PC-3 (cell line): Measurements from ENCODE around the gene KTN1. TPM values are rescaled to one million over a fixed set of nuclear protein-coding genes. Genes with fewer than 3 reads are reported as not detected.
A peak's percentile ranks its signal among the peaks of the same experiment; 100 is the strongest.

Experiments used
- ATAC-seq: fragments of 200-7000 bp; cut with Tn5 transposase; 2 replicates; pipeline ENCODE4 v1.9.1; 2020; ENCODE audit warnings: mild to moderate bottlenecking, moderate library complexity
- BruUV-seq: library from RNA; stranded (reverse); fragments of 400-500 nt; replicated peaks from 2 replicates; lab custom pipeline; 2021; lab: Mats Ljungman, UMichigan
- CTCF ChIA-PET: fragments of 300-600 bp; sonication (Branson Sonifier 250); formaldehyde crosslinking; loops from one replicate; lab custom pipeline; 2022; ENCODE audit warnings: antibody characterized with exemption; lab: Charles Lee
- POLR2A ChIA-PET: fragments of 300-600 bp; sonication (Branson Sonifier 250); formaldehyde crosslinking; loops from one replicate; lab custom pipeline; 2022; ENCODE audit warnings: antibody characterized with exemption; ENCODE audit not compliant: unreplicated experiment; lab: Charles Lee
- DNase-seq: peaks from one replicate; pipeline ENCODE4 v3.0.0-alpha.2; 2015
- H2AFZ ChIP-seq: fragments of 300-600 bp; sonication (generic); 2 replicates; pipeline ENCODE4 v1.6.0; 2016; ENCODE audit warnings: antibody characterized with exemption, low read length
- H3F3A ChIP-seq: fragments of 300-600 bp; sonication (generic); one replicate; pipeline ENCODE4 v1.6.0; 2017; ENCODE audit warnings: antibody characterized with exemption, low read length, control low read depth, mild to moderate bottlenecking; ENCODE audit not compliant: unreplicated experiment
- H3K27ac ChIP-seq: fragments of 300-600 bp; sonication (generic); 2 replicates; pipeline ENCODE4 v1.5.1; 2016; ENCODE audit warnings: mild to moderate bottlenecking, low read length
- H3K27me3 ChIP-seq: fragments of 300-600 bp; sonication (generic); 2 replicates; pipeline ENCODE4 v1.6.1; 2016; ENCODE audit warnings: low read length, mixed read lengths
- H3K36me3 ChIP-seq: fragments of 300-600 bp; sonication (generic); 2 replicates; pipeline ENCODE4 v1.6.1; 2016; ENCODE audit warnings: low read depth, mixed run types, low read length, mixed read lengths
- H3K4me1 ChIP-seq: fragments of 300-600 bp; sonication (generic); 2 replicates; pipeline ENCODE4 v1.5.1; 2016; ENCODE audit warnings: low read length; ENCODE audit not compliant: insufficient read depth
- H3K4me2 ChIP-seq: fragments of 300-600 bp; sonication (generic); 2 replicates; pipeline ENCODE4 v1.6.0; 2016; ENCODE audit warnings: low read length
- H3K4me3 ChIP-seq: fragments of 300-600 bp; sonication (generic); 2 replicates; pipeline ENCODE4 v1.5.1; 2016; ENCODE audit warnings: mild to moderate bottlenecking, low read length, mixed read lengths
- H3K79me2 ChIP-seq: fragments of 300-600 bp; sonication (generic); 2 replicates; pipeline ENCODE4 v1.6.1; 2017; ENCODE audit warnings: low read length, mixed read lengths
- H3K9ac ChIP-seq: fragments of 300-600 bp; sonication (generic); 2 replicates; pipeline ENCODE4 v1.6.0; 2016; ENCODE audit warnings: mild to moderate bottlenecking, low read length
- H3K9me2 ChIP-seq: fragments of 300-600 bp; sonication (generic); replicated peaks from 2 replicates; pipeline ENCODE4 v1.6.1; 2016; ENCODE audit warnings: mixed run types, low read length, mixed read lengths
- H3K9me3 ChIP-seq: fragments of 300-600 bp; sonication (generic); 2 replicates; pipeline ENCODE4 v1.6.1; 2016; ENCODE audit warnings: low read length, mixed read lengths
- H4K20me1 ChIP-seq: fragments of 300-600 bp; sonication (generic); 2 replicates; pipeline ENCODE4 v1.6.1; 2016; ENCODE audit warnings: low read length, mixed read lengths
- EZH2 ChIP-seq: fragments of 300-600 bp; sonication (generic); IDR thresholded peaks from one replicate; pipeline ENCODE4 v1.6.1; 2017; ENCODE audit warnings: antibody characterized with exemption, mild to moderate bottlenecking, low read length; ENCODE audit not compliant: unreplicated experiment
- EZH2phosphoT487 ChIP-seq: fragments of 300-600 bp; sonication (generic); IDR thresholded peaks from 2 replicates; pipeline ENCODE4 v1.6.1; 2018; ENCODE audit warnings: mild to moderate bottlenecking, antibody characterized with exemption, low read length, borderline replicate concordance
- intact Hi-C: fragments of 100-400 bp; cut with micrococcal nuclease; formaldehyde crosslinking; loops from 2 replicates; pipeline ENCODE4 v1.9.0; 2023
- total RNA-seq: library from RNA; depleted of rRNA; stranded (reverse); fragments of >200 nt; gene quantifications from 2 replicates; pipeline ENCODE4 v1.2.3, GENCODE V29; 2014
- TF ChIP-seq, protein P1 (sequence below): fragments of 300-600 bp; sonication (generic); conservative IDR thresholded peaks from 2 replicates; pipeline ENCODE4 v1.5.1; 2017; ENCODE audit warnings: antibody characterized with exemption, low read depth, mild to moderate bottlenecking, low read length

Gene KTN1
- total RNA-seq, 1 experiment from 2014 or later: 251 TPM

DNA sequence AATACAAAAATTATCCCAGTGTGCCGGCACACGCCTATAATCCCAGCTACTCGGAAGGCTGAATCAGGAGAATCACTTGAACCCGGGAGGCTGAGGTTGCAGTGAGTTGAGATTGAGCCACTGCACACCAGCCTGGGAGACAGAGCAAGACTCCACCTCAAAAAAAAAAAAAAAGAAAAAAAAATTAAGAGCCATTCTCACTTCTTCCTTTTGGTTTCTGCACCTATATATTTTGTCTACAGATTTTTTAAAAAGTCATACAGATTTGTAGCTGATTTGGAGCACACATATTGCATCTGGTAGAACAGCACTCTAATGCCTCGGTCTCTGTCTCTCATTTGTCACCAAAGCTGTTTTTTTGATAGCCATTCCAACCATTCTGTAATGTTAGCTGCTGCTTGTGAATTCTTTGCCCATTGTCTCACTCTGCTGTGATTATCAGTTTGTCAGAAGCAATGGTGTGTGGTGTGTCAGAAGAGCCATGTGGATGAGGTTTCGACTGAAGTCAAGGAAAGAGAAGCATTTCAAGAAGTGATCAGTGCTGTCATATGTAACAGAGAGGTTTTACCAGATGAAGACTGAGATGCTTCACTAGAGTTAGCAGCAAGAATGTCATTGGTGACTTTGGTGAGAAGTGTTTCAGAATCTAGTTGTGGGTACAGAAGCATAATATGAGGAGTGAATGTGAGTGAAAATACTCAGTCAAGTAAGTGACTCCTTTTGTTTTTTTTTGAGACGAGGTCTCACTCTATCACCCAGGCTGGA, 8.7 kb upstream of the KTN1 start:
- CTCF ChIA-PET: interaction anchor here (0.7 kb wide), 1 partner anchor 133 kb away, joined by 4 read pairs; no protein-coding TSS in a partner anchor
- intact Hi-C loops: no loop called here

DNA sequence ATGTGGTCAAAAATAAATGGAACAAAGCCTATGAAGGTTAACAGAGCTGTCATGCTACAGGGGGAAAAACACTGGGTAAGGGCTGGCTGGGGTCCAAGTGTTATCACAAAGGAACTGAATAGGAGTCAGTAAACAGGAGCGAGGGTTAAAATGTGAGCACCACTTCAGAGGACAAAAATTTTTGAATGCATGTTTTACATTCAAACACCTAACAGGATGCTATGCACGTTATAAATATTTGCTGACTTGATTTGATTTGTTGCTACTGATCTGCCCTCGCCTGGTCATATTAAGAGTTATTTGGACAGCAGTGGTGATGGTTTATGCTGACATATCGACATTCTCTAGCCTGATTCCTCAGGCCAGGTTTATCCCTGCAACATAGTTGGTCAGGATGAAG, 7.4 kb upstream of the KTN1 start:
- ATAC-seq (peak; percentile 53), DNase-seq (peak; percentile 46)
- Histone ChIP-seq H3K4me3 (no peak overlapping the region), H3K4me1 (peaks cover 18% of the 10 kb centered on the region), H3K9ac (no peak overlapping the region), H3K9me3 (no peaks in the 10 kb centered on the region), H2AFZ (no peak overlapping the region), H3K27ac (no peak overlapping the region), H4K20me1 (no peaks in the 10 kb centered on the region), H3K79me2 (no peaks in the 10 kb centered on the region), H3K27me3 (no peaks in the 10 kb centered on the region), H3K36me3 (no peaks in the 10 kb centered on the region), H3K9me2 (no peaks in the 10 kb centered on the region), H3F3A (no peaks in the 10 kb centered on the region), H3K4me2 (no peak overlapping the region)
- ChIA-PET POLR2A (interaction anchor here (0.7 kb wide), 1 partner anchor 1040 kb away, joined by 3 read pairs; no protein-coding TSS in a partner anchor), CTCF (no interaction called here)
- no TSS peak for BruUV-seq
- intact Hi-C loops: loop anchor here (1.0 kb wide), 1 partner anchor 126 kb away; no protein-coding TSS in a partner anchor
- TF ChIP-seq, protein P1, sequence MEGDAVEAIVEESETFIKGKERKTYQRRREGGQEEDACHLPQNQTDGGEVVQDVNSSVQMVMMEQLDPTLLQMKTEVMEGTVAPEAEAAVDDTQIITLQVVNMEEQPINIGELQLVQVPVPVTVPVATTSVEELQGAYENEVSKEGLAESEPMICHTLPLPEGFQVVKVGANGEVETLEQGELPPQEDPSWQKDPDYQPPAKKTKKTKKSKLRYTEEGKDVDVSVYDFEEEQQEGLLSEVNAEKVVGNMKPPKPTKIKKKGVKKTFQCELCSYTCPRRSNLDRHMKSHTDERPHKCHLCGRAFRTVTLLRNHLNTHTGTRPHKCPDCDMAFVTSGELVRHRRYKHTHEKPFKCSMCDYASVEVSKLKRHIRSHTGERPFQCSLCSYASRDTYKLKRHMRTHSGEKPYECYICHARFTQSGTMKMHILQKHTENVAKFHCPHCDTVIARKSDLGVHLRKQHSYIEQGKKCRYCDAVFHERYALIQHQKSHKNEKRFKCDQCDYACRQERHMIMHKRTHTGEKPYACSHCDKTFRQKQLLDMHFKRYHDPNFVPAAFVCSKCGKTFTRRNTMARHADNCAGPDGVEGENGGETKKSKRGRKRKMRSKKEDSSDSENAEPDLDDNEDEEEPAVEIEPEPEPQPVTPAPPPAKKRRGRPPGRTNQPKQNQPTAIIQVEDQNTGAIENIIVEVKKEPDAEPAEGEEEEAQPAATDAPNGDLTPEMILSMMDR: peak; percentile 28; the same call in 1 of the 2 replicates
- TF ChIP-seq EZH2: no peak

More for the DNA sequence above, 8.7 kb upstream of the KTN1 start:
- no TSS peak for BruUV-seq
- no peak overlapping the region for H3K9ac ChIP-seq
- H3K79me2 ChIP-seq: no peaks in the 10 kb centered on the region
- DNase-seq (no peak), ATAC-seq (no peak)
- H3K27ac ChIP-seq: no peak overlapping the region
- no peak overlapping the region for H3K4me2 ChIP-seq
- no peaks in the 10 kb centered on the region for H3K36me3 ChIP-seq
- no peak overlapping the region for H2AFZ ChIP-seq
- no peaks in the 10 kb centered on the region for H3K27me3 ChIP-seq
- POLR2A ChIA-PET: no interaction called here
- H4K20me1 ChIP-seq: no peaks in the 10 kb centered on the region
- no peaks in the 10 kb centered on the region for H3F3A ChIP-seq
- TF ChIP-seq, protein P1: no peak
- no peak for TF ChIP-seq EZH2phosphoT487
- H3K4me3 ChIP-seq: no peak overlapping the region
- no peaks in the 10 kb centered on the region for H3K9me3 ChIP-seq
- no peaks in the 10 kb centered on the region for H3K9me2 ChIP-seq
- H3K4me1 ChIP-seq: peaks cover 8% of the 10 kb centered on the region; the same call in 1 of the 2 replicates

DNA sequence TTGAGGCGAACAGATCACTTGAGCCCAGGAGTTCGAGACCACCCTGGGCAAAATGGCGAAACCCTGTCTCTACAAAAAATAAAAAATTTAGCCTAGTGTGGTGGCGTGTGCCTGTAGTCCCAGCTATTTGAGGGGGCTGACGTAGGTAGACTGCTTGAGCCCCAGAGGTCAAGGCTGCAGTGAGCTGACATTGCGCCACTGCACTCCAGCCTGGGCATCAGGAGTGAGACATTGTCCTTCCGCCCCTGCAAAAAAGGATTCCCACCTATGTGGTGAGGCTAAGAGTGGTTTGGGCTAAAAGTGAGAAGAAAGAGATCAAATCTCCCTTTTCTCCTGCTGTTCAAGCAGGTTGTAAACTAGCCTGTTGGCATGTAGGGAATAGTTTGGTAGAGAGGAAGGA, 5.0 kb upstream of the KTN1 start:
- Histone ChIP-seq H2AFZ (no peak overlapping the region), H3K4me1 (peaks cover 33% of the 10 kb centered on the region), H4K20me1 (no peaks in the 10 kb centered on the region), H3K9me3 (no peaks in the 10 kb centered on the region), H3F3A (no peaks in the 10 kb centered on the region), H3K27ac (no peak overlapping the region), H3K4me3 (no peak overlapping the region), H3K79me2 (peaks cover 17% of the 10 kb centered on the region), H3K36me3 (no peaks in the 10 kb centered on the region), H3K9ac (no peak overlapping the region), H3K9me2 (no peaks in the 10 kb centered on the region), H3K4me2 (no peak overlapping the region), H3K27me3 (no peaks in the 10 kb centered on the region)
- TF ChIP-seq EZH2phosphoT487 (no peak), EZH2 (no peak)
- TF ChIP-seq, protein P1: no peak
- DNase-seq (no peak), ATAC-seq (no peak)
- ChIA-PET CTCF (no interaction called here), POLR2A (no interaction called here)
- intact Hi-C loops: no loop called here
- no TSS peak for BruUV-seq
